ENCODE results near the gene SLIT3.
"Not testable (repeated sequence)": the region's sequence is repeated elsewhere in the genome, so short reads cannot be mapped to it uniquely, and the experiment has no call there.

DNA sequence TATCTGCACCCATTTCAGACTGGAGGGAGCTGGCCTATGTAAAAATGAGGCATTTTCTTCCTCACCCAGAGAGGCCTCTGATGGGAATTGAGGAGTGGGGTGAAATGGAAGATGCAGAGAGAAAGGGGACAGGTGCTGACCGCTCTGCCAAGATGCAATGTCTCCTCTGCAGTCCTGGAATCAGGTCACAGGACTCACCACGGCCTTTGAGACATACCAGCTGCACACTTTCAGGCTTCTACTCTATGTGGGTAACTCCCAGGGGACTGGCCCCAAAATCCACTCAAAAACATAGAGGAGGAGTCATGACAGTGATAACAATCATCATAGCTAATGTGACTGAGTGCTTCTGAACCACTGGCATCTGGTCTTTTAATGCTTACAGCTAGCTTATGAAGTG lies 558.6 kb downstream of the SLIT3 start:
- TF ChIP-seq, protein P1, sequence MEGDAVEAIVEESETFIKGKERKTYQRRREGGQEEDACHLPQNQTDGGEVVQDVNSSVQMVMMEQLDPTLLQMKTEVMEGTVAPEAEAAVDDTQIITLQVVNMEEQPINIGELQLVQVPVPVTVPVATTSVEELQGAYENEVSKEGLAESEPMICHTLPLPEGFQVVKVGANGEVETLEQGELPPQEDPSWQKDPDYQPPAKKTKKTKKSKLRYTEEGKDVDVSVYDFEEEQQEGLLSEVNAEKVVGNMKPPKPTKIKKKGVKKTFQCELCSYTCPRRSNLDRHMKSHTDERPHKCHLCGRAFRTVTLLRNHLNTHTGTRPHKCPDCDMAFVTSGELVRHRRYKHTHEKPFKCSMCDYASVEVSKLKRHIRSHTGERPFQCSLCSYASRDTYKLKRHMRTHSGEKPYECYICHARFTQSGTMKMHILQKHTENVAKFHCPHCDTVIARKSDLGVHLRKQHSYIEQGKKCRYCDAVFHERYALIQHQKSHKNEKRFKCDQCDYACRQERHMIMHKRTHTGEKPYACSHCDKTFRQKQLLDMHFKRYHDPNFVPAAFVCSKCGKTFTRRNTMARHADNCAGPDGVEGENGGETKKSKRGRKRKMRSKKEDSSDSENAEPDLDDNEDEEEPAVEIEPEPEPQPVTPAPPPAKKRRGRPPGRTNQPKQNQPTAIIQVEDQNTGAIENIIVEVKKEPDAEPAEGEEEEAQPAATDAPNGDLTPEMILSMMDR (IDR thresholded peaks at IDR 0.05; ENCODE audit: poor library complexity) = not testable (repeated sequence)
- not testable (repeated sequence) for TF ChIP-seq EZH2 (IDR thresholded peaks at IDR 0.05; ENCODE audit: borderline replicate concordance); EZH2phosphoT487 (IDR thresholded peaks at IDR 0.05; ENCODE audit: low read depth, severe bottlenecking, unreplicated experiment)
